ENCODE data around the gene MPPED2.

DNA sequence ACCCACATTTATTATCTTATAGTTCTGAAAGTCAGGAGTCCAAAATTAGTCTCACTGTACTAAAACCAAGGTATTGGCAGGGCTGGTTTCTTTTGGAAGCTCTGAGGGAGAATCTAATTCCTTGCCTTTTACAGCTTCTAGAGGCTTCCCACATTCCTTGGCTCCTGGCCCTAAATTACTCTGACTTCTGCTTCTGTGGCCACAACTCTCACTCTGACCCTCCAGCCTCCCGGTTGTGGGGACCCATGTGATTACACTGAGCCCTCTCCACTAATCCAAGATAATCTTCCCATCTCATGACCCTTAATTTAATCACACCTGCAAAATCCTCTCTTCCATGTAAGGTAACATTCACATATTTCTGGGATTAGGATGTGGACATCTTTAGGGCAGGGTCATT lies 152.3 kb downstream of the MPPED2 start:
- TF ChIP-seq POLR2A (IDR thresholded peaks at IDR 0.05) (no peak), EP300 (IDR thresholded peaks at IDR 0.05) (no peak)
- TF ChIP-seq, protein P1, sequence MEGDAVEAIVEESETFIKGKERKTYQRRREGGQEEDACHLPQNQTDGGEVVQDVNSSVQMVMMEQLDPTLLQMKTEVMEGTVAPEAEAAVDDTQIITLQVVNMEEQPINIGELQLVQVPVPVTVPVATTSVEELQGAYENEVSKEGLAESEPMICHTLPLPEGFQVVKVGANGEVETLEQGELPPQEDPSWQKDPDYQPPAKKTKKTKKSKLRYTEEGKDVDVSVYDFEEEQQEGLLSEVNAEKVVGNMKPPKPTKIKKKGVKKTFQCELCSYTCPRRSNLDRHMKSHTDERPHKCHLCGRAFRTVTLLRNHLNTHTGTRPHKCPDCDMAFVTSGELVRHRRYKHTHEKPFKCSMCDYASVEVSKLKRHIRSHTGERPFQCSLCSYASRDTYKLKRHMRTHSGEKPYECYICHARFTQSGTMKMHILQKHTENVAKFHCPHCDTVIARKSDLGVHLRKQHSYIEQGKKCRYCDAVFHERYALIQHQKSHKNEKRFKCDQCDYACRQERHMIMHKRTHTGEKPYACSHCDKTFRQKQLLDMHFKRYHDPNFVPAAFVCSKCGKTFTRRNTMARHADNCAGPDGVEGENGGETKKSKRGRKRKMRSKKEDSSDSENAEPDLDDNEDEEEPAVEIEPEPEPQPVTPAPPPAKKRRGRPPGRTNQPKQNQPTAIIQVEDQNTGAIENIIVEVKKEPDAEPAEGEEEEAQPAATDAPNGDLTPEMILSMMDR (IDR thresholded peaks at IDR 0.05): no peak

Data from tibial nerve (tissue), 4 donors.